CMK (cell line): ENCODE measurements around the gene TAS1R2.
"Not testable (repeated sequence)": the region's sequence is repeated elsewhere in the genome, so short reads cannot be mapped to it uniquely, and the experiment has no call there.

Experiments used
- DNase-seq: peaks from one replicate; pipeline ENCODE4 v3.0.0-alpha.2; 2010; ENCODE audit warnings: low read depth

Gene TAS1R2

DNA sequence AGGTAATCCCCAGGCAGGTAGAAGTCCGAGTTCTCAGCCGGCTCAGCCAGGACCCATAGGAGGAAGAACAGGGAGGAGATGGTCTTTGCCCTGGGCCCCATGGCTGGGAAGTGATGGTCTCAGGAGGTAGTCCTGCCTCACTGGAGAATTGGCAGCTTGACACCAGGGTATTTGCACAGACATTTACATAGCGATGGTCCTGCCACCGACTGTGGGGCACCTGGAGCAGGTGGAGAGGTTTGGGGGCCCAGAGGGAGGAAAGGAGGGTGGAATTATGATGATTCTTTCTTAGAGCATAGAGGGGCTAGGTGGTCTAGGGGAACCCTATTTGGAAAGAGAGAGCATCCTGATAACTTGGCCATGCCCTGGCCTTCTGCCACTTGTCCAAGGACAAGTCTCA is at the start of gene TAS1R2:
TSS of gene TAS1R2 (minus strand) at position 101 of the 400 bp plus-strand sequence. CDS start at position 101, 0 bp downstream.
- DNase-seq: no peak

DNA sequence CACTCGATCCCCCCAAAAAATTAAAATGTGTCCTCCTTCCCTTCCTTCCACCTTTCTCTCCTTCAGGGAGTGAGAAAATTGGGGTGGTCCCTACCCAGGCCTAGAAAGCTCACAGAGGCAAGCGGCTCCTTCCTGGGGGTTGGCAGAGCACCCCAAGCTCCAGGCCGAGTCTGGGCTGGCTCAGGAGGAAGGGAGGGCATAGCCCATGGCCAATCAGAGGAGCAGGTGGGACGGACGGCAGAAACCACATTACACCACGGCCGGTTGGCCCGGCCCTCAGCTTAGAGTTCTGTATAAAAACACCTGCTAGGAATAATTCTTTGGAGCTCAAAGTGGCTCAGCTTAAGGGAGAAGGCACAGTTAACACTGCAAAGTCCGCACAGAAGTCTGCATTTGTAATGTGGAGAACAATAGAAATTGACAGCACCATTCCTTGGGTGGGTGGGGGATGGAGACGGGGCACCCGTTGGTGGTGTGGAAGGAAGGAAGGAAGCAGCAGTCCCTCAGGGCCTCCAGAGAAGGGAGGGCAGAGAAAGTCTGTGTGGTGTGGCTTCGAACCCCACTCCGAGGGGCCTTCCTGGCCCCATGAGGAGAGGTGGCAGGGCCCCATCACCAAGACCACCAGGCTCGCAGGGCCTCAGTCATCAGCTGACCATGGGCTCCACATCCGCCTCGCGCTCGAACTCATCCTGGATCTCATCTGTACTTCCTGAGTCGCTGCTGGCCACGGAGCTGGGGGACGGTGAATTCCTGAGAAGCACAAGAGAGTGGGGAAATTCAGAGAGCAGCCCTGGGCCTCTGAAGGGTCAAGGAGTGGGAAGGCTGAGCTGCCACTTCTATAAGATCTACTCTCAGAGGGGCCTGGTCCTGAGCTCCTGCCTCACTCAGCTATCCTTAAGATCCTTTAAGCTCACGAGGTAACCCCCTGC is 48.7 kb upstream of the TAS1R2 start:
- peak; percentile 76 for DNase-seq

DNA sequence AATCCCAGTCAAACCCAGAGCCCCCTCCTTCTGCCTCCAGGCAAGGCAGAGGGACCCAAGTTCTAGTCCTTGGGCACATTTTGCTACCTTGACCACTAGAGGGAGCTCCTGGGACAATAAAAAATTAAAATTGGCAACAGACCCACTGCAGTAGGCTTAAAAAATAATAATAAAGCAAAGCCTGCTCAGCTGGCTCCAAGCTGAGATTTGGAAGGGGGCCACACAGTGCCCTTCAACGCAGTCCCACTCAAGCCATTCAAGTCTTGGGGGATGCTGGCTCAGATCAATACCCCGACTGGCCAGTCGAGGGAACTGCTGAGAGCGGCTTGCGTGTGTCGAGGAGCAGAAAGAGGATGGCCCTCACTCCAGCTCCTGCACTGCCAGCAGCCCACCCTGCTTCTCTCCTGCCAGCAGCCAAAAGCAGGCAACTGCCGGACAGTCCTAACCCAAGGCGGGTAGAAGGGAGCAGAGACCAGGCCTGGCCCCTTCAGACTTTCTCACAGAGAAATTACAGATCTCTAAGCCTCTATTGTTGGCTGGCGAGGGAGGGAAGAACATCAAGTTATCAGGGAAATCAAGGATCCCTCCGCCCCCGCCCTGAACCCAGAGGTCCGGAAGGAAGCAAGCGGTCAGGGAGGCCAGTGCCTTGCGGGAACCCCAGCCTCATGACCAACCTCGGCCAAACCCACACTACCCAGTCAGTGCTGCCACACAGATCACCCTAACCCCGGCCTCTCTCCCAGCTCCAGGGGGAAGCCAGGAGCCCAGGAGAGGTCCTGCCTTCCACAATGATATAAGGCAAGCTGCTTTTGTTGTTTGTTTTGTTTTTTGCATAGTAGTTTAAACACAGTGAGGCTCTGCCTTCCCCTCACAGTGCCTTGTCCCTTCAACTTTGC is 47.8 kb upstream of the TAS1R2 start:
- DNase-seq: peak; percentile 90

GRCh38 chr1:18903291-18903756 is 43.9 kb upstream of the TAS1R2 start:
- no peak for DNase-seq

DNA sequence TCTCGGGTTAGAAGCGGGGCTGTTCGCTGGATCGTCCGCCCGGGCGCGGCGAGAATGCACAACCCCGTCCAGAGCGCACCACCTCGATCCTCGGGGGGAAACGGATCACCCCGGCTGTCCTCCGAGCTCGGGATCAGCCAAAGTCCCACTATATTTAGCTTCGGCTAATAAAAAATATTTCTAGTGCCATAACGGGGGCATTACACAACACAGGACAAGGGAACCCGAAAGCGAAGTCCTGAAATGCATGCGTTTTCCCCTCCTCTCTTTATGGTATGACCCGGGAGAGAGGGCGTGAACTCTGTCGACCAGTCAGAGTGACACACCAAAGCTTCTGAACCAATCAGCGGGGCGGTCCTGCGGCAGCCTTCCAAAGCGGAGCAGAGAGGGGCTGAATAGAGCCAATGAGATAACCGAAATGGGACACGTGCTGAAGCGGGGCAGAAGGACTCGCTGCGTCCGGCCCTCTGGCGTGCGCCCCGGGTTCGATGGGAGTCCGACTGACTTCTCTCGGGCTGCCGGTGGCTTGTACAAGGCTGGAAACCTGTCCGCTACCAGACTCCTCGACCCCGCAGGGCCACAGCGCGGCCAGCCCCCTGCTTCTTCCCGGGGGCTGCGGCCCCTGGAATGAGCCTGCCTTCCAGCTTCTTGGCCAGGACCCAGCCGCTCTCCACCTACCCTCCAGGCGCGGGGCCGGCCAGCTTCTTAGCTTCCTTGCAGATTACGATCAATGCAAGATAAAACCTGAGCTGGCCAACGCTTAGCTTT is 43.2 kb upstream of the TAS1R2 start, which contains the start of gene ALDH4A1:
TSS of gene ALDH4A1 (minus strand) at position 33 of the 768 bp plus-strand sequence. CDS start at position 1, 32 bp downstream.
- peak; percentile 98 for DNase-seq

DNA sequence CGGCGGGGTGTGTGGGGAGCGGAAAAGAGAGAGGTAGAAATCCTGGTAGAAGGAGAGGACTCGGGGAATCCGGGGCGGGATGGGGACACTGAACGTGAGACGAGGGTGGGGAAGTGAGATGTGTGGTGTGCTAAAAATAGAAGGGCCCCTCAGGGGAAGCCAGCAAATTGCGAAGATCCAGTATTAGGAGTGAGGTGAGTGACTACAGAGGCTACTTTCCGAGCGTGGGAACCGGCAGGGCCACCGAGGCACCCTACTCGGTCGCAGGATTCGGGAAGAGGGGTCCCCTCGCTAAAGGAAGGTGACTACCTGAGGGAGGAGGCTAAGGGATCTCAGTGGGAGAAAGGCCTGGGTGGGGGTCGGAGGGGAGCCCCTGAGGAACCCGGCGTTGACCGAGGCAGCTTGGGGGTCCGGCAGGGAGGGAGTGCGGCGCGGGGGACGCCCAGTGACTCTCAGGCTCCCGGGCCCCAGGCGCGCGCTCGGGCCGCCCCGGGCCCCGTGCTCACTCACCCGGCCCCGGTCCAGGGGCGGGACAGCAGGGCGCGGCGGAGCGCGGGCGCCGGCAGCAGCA is 42.6 kb upstream of the TAS1R2 start:
- no peak for DNase-seq

DNA sequence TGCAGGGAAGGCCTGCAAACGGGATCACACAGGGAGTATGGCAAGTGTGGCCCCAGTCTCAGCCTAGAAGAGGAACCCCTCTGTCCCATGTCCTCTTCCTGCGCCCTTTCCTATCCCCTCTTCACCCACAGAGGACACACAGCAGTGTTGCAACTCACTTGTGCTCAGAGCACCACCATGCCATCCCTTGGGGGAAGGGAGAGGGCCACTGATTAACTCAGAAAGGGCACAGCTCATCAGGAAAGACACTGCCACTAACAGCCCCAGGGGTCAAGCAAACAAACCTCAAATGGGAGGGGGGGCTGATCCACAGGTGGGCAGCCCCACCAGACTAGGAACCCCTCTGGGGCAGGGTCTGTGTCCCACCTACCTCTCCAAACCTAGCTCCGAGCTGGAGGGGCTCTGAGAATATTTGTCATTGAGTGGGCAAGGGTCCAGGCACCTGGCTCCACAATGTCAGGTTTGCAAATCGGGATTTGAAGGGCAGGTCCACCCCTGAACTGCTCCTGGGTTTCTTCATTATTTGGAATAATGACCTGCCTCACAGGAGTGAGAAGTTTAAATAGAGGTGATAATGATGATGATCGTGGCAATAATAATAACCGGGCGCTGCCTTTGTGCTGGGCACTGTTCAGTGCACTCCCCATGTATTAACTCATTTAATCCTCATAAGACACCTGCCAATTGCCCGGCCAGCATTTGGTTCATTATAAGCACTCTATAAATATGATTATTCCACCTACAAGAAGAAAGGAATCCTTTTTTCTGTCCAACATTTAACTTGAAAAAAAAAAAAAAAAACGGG is 41.9 kb upstream of the TAS1R2 start:
- no peak for DNase-seq

GRCh38 chr1:18900303-18900841 is 40.9 kb upstream of the TAS1R2 start:
- no peak for DNase-seq

DNA sequence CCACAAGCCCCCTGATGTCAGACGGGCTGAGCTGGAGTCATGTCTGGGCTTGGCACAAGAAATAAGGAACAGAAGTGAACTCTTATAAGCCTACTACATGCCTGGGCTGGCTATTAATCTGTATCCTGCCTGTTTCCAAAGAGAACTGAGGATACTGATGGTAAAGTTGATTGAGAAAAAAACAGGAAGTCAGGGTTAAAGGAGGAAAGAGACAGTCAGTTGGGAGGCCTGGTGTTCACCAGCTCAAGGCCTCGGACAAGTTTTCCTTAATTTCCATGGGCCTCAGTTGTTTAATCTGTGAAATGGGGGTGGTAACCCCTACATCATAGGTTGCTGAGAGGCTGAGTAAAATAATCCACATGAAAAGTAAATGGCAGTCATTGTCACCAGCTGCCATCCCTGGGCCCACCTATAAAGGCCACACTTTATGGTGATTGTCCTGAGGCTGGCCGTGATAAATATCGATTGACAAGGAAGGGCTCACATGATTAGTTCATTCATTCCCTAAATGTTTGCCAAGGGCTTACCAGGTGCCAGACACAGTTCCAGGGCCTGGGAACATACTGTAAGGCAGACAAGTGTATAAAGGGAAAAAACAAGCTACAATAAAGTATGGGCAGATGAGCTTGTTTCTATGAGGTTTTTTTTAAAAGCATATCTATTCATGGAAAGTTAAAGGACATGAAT is 40.0 kb upstream of the TAS1R2 start:
- DNase-seq: no peak

GRCh38 chr1:18898567-18898966 is 39.1 kb upstream of the TAS1R2 start:
- no peak for DNase-seq

GRCh38 chr1:18895317-18895716 is 35.9 kb upstream of the TAS1R2 start:
- no peak for DNase-seq

DNA sequence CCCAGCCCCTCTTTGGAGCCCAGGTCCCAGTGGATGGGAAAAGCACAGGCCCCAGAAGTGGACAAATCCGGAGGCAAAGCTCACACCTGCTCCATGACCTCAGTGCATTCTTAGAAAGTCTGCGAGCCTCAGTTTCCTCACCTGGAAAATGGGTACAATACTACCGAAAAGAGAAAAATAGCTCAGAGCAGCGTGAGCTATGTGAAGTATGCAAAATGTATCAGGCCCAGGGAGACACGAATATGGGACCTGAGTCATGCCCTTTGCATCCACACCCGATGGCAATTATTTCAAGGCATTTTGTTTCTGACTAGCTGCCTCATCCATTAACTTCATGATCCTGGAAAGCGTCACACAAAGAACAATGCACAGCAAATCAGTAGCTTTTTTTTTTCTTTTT is 33.7 kb upstream of the TAS1R2 start:
- no peak for DNase-seq

GRCh38 chr1:18891858-18892257 is 32.4 kb upstream of the TAS1R2 start:
- not testable (repeated sequence) for DNase-seq

DNA sequence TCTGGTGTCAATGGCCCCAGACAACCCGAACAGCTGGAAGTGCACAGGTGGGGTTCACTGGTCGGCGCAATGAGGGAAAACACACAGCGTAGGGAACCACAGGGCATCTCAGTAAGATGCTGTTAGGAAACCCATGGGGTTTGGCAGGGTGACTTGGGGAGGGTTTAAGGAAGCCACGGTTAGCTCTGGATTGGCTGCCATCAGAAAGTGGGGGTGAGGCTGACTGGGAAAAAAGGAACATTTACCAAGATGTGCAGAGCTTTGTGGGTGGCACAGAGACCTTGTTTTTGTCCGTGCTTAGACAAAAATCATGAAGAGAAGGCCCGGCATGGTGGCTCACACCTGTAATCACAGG is 31.9 kb upstream of the TAS1R2 start:
- no peak for DNase-seq

- no peak for DNase-seq
Observed at GRCh38 chr1:18890706-18891425, 31.4 kb upstream of the TAS1R2 start.

- DNase-seq: no peak
Observed at GRCh38 chr1:18886003-18886335, 26.5 kb upstream of the TAS1R2 start.

DNA sequence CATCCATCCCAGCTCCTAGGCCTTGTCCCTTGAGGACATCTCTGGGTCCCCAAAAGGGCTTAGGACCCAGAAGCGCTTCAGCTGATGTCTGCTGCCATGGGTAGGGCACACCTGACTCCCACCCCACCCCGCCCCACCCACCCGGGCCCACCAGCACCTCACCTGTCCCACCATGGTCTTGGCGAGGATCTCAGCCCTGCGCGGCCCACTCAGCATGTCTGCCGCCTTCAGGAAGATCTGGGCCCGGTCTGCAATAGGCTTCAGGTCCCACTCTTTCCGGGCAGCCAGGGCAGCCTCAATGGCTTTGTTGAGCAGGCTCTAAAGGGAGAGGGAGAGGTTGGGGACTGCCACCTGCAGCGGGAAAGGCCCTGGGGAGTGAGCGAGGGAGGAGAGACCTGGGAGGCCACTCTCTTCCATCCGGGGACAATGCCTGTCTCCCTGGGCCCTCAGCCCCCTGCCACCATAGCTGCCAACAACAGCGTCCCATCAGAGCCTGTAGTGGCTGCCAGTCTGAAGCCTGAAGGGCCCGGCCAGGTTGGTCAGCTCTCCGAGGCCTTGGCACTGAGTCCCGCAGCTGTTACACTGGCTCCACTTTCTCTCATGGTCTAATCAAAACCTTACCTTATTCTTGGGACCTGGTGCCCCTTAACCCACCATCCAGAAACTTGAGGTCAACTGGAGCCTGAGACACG is 26.0 kb upstream of the TAS1R2 start:
- no peak for DNase-seq

DNA sequence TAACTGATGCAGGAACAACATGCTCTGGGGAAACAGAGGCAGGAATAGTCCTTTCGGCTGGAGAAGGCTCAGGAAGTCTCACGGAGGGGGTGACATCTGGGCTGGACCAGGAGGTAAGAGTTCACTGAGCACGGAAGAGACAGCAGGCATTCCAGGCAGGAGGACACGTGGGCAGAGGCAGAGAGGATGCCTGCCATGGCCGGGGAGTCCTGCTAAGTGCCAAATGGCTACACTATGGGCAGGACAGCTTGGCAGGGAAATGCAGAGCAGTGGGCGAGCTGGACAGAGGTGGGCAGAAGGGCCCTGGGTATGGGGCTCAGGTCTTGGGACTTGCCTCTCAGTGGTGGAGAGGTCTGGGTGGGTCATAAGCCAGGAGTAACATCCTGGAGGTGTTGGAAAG is 25.3 kb upstream of the TAS1R2 start:
- DNase-seq: no peak

- no peak for DNase-seq
Observed at GRCh38 chr1:18884419-18884717, 24.9 kb upstream of the TAS1R2 start.
